ENCODE measurements around the gene ZGRF1. TPM values are rescaled to one million over a fixed set of nuclear protein-coding genes. Genes with fewer than 3 reads are reported as not detected.

The ZGRF1 gene
- total and polyA plus RNA-seq, 2 donors (not counting 3 experiments of a cell fraction or from before 2014, with no cell fraction given), result 2.4 to 14.4 TPM

DNA sequence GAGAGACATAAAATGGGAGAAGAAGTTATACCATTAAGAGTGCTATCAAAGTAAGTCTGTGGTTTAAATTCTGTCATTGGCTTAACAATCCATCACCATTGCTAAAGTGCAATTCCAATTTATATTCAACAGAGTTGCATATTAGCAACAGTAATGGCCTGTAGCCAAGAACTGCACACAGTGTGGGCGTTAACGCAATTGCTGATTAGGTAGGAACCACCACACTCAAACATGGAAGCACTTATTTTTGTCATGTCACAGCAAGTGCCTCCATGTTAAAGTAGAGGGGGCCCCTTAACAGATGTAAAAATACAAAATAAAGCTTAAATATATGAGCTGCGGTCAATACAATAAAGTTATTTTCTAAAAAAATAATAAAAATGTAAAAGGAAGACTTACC, 11.1 kb upstream of the ZGRF1 start:
- H3K36me3 ChIP-seq (ENCODE audit: control insufficient read depth in 2 of 2, extremely low read depth in 1 of 2, insufficient read depth in 2 of 2, low read length in 2 of 2), result peaks cover 5 to 12% of the 10 kb centered on the region in 2 experiments
- no TSS peak for BruUV-seq (replicated peaks)
- TF ChIP-seq POLR2A (IDR thresholded peaks at IDR 0.05; ENCODE audit: low read depth, low read length) (no peak), GATA2 (IDR thresholded peaks at IDR 0.05; ENCODE audit: insufficient read depth, insufficient read length, low read depth, low read length) (no peak), MYC (IDR thresholded peaks at IDR 0.05; ENCODE audit: low read depth, low read length) (no peak), JUN (IDR thresholded peaks at IDR 0.05; ENCODE audit: borderline replicate concordance, insufficient read depth, insufficient read length, low read depth) (no peak)
- H3K27me3 ChIP-seq (ENCODE audit: control insufficient read depth in 2 of 2, insufficient read depth in 2 of 2, low read length in 2 of 2), result no peaks in the 10 kb centered on the region
- no peak overlapping the region for H3K4me2 ChIP-seq (ENCODE audit: insufficient read depth, low read length)
- ChIA-PET POLR2A (interaction anchor here (0.6 kb wide), 1 partner anchor 56 kb away, joined by 5 read pairs; no protein-coding TSS in a partner anchor), CTCF (interaction anchor here (1.2 kb wide), 1 partner anchor 118 kb away, joined by 4 read pairs; no protein-coding TSS in a partner anchor)
- dilution Hi-C loops (cut with MboI; ENCODE audit: extremely low pct_ligation_motif_present, low sequenced_read_pairs), result no loop called here
- intact Hi-C loops (cut with micrococcal nuclease), result no loop called here
- H3K79me2 ChIP-seq (ENCODE audit: control insufficient read depth, insufficient read depth, low read length), result no peaks in the 10 kb centered on the region
- no peak overlapping the region for H3K4me3 ChIP-seq (replicated peaks in 1 of 3; ENCODE audit: insufficient read depth in 1 of 3, low read depth in 1 of 3, low read length in 3 of 3)
- no peaks in the 10 kb centered on the region for H3K9me1 ChIP-seq (replicated peaks; ENCODE audit: control insufficient read depth, extremely low read depth, insufficient read depth, low read length)
- DNase-seq (ENCODE audit: low read depth, low spot score) (no peak), FAIRE-seq (no peak)
- no peak overlapping the region for H3K9ac ChIP-seq (replicated peaks; ENCODE audit: extremely low read depth, insufficient read depth, low read length)
- no peak overlapping the region for H2AFZ ChIP-seq (ENCODE audit: low read depth, low read length)
- H3K27ac ChIP-seq (ENCODE audit: insufficient read depth, low read depth, low read length), result no peak overlapping the region
- H3K4me1 ChIP-seq (ENCODE audit: control insufficient read depth, extremely low read depth, insufficient read depth, low read length), result no peaks in the 10 kb centered on the region
- H4K20me1 ChIP-seq (replicated peaks; ENCODE audit: control insufficient read depth, extremely low read depth, insufficient read depth, low read length), result no peaks in the 10 kb centered on the region
- no peaks in the 10 kb centered on the region for H3K9me3 ChIP-seq (replicated peaks; ENCODE audit: control insufficient read depth, insufficient read depth, low read length)

DNA sequence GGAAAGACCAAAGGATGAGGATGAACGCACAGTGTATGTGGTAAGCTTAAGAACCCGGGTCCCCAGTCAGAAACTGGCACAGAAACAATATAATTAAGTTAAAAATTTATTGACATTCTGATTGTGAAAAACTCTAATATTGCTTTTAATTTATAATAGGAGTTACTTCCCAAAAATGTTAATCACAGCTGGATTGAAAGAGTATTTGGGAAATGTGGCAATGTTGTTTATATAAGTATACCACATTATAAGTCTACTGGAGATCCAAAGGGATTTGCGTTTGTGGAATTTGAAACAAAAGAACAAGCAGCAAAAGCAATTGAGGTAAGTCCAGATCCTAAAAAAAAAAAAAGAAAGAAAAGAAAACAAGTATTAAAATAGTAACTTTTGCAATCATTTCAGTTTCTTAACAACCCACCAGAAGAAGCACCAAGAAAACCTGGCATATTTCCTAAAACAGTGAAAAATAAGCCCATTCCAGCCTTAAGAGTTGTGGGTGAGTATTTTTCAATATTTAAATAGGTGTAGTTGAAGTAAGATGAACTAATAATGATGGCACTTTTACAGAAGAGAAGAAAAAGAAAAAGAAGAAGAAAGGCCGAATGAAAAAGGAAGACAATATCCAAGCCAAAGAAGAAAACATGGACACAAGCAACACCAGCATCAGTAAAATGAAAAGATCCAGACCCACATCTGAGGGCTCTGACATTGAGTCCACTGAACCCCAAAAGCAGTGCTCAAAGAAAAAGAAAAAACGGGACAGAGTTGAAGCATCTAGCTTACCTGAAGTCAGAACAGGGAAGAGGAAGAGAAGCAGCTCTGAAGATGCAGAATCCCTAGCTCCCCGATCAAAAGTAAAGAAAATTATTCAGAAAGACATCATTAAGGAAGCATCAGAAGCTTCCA, 10.2 kb upstream of the ZGRF1 start:
- Histone ChIP-seq H3K4me1 (ENCODE audit: control insufficient read depth, extremely low read depth, insufficient read depth, low read length) (no peaks in the 10 kb centered on the region), H3K27ac (ENCODE audit: insufficient read depth, low read depth, low read length) (no peak overlapping the region), H4K20me1 (replicated peaks; ENCODE audit: control insufficient read depth, extremely low read depth, insufficient read depth, low read length) (no peaks in the 10 kb centered on the region), H3K79me2 (ENCODE audit: control insufficient read depth, insufficient read depth, low read length) (peaks cover 4% of the 10 kb centered on the region), H3K9me1 (replicated peaks; ENCODE audit: control insufficient read depth, extremely low read depth, insufficient read depth, low read length) (no peaks in the 10 kb centered on the region), H3K27me3 (ENCODE audit: control insufficient read depth in 2 of 2, insufficient read depth in 2 of 2, low read length in 2 of 2) (no peaks in the 10 kb centered on the region), H3K4me3 (replicated peaks in 1 of 3; ENCODE audit: insufficient read depth in 1 of 3, low read depth in 1 of 3, low read length in 3 of 3) (no peak overlapping the region), H3K9me3 (replicated peaks; ENCODE audit: control insufficient read depth, insufficient read depth, low read length) (no peaks in the 10 kb centered on the region), H3K36me3 (ENCODE audit: control insufficient read depth in 2 of 2, extremely low read depth in 1 of 2, insufficient read depth in 2 of 2, low read length in 2 of 2) (peaks cover 5 to 9% of the 10 kb centered on the region in 2 experiments), H3K9ac (replicated peaks; ENCODE audit: extremely low read depth, insufficient read depth, low read length) (no peak overlapping the region), H3K4me2 (ENCODE audit: insufficient read depth, low read length) (no peak overlapping the region), H2AFZ (ENCODE audit: low read depth, low read length) (no peak overlapping the region)
- dilution Hi-C loops (cut with MboI; ENCODE audit: extremely low pct_ligation_motif_present, low sequenced_read_pairs) (no loop called here), intact Hi-C loops (cut with micrococcal nuclease) (no loop called here)
- no peak for DNase-seq (ENCODE audit: low read depth, low spot score)
- CTCF ChIA-PET, result no interaction called here
- POLR2A ChIA-PET, result interaction anchor here (0.6 kb wide), 1 partner anchor 55 kb away, joined by 5 read pairs; no protein-coding TSS in a partner anchor
- TF ChIP-seq EZH2 (IDR thresholded peaks at IDR 0.05; ENCODE audit: borderline replicate concordance, low read depth, low read length, severe bottlenecking) (no peak), MYC (IDR thresholded peaks at IDR 0.05; ENCODE audit: low read depth, low read length) (no peak), POLR2A (IDR thresholded peaks at IDR 0.05; ENCODE audit: low read depth, low read length) (no peak), JUN (IDR thresholded peaks at IDR 0.05; ENCODE audit: borderline replicate concordance, insufficient read depth, insufficient read length, low read depth) (no peak), POLR2AphosphoS5 (IDR thresholded peaks at IDR 0.05; ENCODE audit: insufficient read depth, low read depth, low read length) (no peak), GATA2 (IDR thresholded peaks at IDR 0.05; ENCODE audit: insufficient read depth, insufficient read length, low read depth, low read length) (no peak), FOS (IDR thresholded peaks at IDR 0.05; ENCODE audit: borderline replicate concordance, insufficient read depth, low read length) (no peak)
- TF ChIP-seq, protein P1, sequence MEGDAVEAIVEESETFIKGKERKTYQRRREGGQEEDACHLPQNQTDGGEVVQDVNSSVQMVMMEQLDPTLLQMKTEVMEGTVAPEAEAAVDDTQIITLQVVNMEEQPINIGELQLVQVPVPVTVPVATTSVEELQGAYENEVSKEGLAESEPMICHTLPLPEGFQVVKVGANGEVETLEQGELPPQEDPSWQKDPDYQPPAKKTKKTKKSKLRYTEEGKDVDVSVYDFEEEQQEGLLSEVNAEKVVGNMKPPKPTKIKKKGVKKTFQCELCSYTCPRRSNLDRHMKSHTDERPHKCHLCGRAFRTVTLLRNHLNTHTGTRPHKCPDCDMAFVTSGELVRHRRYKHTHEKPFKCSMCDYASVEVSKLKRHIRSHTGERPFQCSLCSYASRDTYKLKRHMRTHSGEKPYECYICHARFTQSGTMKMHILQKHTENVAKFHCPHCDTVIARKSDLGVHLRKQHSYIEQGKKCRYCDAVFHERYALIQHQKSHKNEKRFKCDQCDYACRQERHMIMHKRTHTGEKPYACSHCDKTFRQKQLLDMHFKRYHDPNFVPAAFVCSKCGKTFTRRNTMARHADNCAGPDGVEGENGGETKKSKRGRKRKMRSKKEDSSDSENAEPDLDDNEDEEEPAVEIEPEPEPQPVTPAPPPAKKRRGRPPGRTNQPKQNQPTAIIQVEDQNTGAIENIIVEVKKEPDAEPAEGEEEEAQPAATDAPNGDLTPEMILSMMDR (IDR thresholded peaks at IDR 0.05; ENCODE audit: extremely low read depth in 1 of 2, insufficient read depth in 1 of 2, low read depth in 1 of 2, low read length in 2 of 2), result no peak
- TF ChIP-seq, protein P2, sequence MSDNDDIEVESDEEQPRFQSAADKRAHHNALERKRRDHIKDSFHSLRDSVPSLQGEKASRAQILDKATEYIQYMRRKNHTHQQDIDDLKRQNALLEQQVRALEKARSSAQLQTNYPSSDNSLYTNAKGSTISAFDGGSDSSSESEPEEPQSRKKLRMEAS (IDR thresholded peaks at IDR 0.05; ENCODE audit: insufficient read depth, insufficient read length), result no peak
- BruUV-seq (replicated peaks), result TSS peak; percentile 84
- FAIRE-seq, result peak; percentile 55

Data from endothelial cell of umbilical vein (primary cell).